K562 (cell line): ENCODE data around the gene GEN1. TPM values are rescaled to one million over a fixed set of nuclear protein-coding genes. Genes with fewer than 3 reads are reported as not detected.

Source experiments
- ATF7 ChIP-seq: fragments of 450-650 bp; IDR thresholded peaks from 2 replicates; pipeline ENCODE4 v1.7.1; 2014; ENCODE audit warnings: mild to moderate bottlenecking, moderate library complexity
- HOMEZ ChIP-seq: fragments of 250-450 bp; sonication (Bioruptor Pico); IDR thresholded peaks from 2 replicates; pipeline ENCODE4 v1.4.0; 2020; ENCODE audit warnings: mild to moderate bottlenecking, moderate library complexity
- KAT2B ChIP-seq: IDR thresholded peaks from one replicate; pipeline ENCODE4 v1.6.1; 2012; ENCODE audit warnings: low read depth, mild to moderate bottlenecking, control low read depth, inconsistent platforms, low read length, moderate library complexity
- MYBL2 ChIP-seq, 2 experiments: fragments of 450-650 bp in 1 of 2; sonication (generic) in 1 of 2; formaldehyde crosslinking in 1 of 2; IDR thresholded peaks; 2 replicates each; pipeline versions ENCODE4 v1.6.1 to v1.8.1; 2017 to 2022; ENCODE audit warnings: borderline replicate concordance in 1 of 2, inconsistent platforms in 1 of 2, low read depth in 1 of 2, mild to moderate bottlenecking in 1 of 2, missing genetic modification reagents in 1 of 2, moderate library complexity in 1 of 2
- PHF21A ChIP-seq: fragments of 450-650 bp; IDR thresholded peaks from 2 replicates; pipeline ENCODE4 v1.6.1; 2017; ENCODE audit warnings: low read depth, borderline replicate concordance
- WHSC1 ChIP-seq: IDR thresholded peaks from one replicate; pipeline ENCODE4 v1.6.1; 2012; ENCODE audit warnings: low read length, control low read depth, inconsistent platforms
- ZNF121 ChIP-seq: sonication (generic); formaldehyde crosslinking; conservative IDR thresholded peaks from 2 replicates; pipeline ENCODE4 v1.8.0; 2022; ENCODE audit warnings: missing genetic modification reagents
- ZNF212 ChIP-seq: fragments of 450-650 bp; formaldehyde crosslinking; IDR thresholded peaks from 2 replicates; pipeline ENCODE4 v1.4.0; 2020; ENCODE audit warnings: mild to moderate bottlenecking
- ZNF224 ChIP-seq: sonication (generic); formaldehyde crosslinking; IDR thresholded peaks from 2 replicates; pipeline ENCODE4 v1.8.0; 2022; ENCODE audit warnings: mild to moderate bottlenecking, missing genetic modification reagents
- ZNF584 ChIP-seq: fragments of 200-800 bp; sonication (Bioruptor generic); IDR thresholded peaks from 2 replicates; pipeline ENCODE4 v1.6.1; 2016; ENCODE audit warnings: low read depth, mild to moderate bottlenecking, missing genetic modification characterization, missing compliant biosample characterization
- polyA plus RNA-seq, 8 experiments: library from polyadenylated mRNA; depleted of rRNA in 4 of 8; stranded (reverse) in 5 of 8; unstranded in 3 of 8; fragments of >200 nt; fragmentation: Nextera tagmentation in 2 of 8; fragmentation: Illumina TruSeq in 1 of 8; extraction: Ambion mirVana in 2 of 8; extraction: Trizol in 1 of 8; gene quantifications; 2 replicates each; pipeline versions ENCODE4 v1.2.1 to v1.2.3, GENCODE V29; 2011 to 2014; ENCODE audit warnings: inconsistent platforms in 1 of 8, missing spikeins in 1 of 8
- total RNA-seq, 7 experiments: library from RNA; depleted of rRNA in 6 of 7; stranded (reverse); fragments of >200 nt in 6 of 7; fragmentation: Illumina TruSeq in 2 of 7; extraction: Trizol in 2 of 7; gene quantifications; 2 replicates each; pipeline versions ENCODE4 v1.2.1 to v1.2.3, GENCODE V29; 2011 to 2021; ENCODE audit warnings: low replicate concordance in 1 of 7

The GEN1 gene
- total and polyA plus RNA-seq, 9 of the 15 experiments (the other 6 are each of a cell fraction or from before 2014, with no cell fraction given), result 8.6 to 39.7 (median 24.5) TPM

- TF ChIP-seq ATF7 (no peak), ZNF121 (CRISPR knock-in tag) (no peak), MYBL2 (IDR thresholded peaks at IDR 0.05; ENCODE audit: low read depth) (no peak), MYBL2 (CRISPR knock-in tag; IDR thresholded peaks at IDR 0.05; ENCODE audit: borderline replicate concordance) (no peak), ZNF224 (CRISPR knock-in tag) (no peak), HOMEZ (CRISPR knock-in tag) (no peak), PHF21A (no peak), ZNF584 (CRISPR knock-in tag) (no peak), KAT2B (no peak), WHSC1 (no peak), ZNF212 (CRISPR knock-in tag) (no peak)
Observed at GRCh38 chr2:17740203-17740602, 13.7 kb upstream of the GEN1 start (continued).
